ENCODE data around the gene LPIN3.

The LPIN3 gene

GRCh38 chr20:41350408-41350962, 9.9 kb downstream of the LPIN3 start:
- DNase-seq = no peak

GRCh38 chr20:41352106-41352505, 11.5 kb downstream of the LPIN3 start:
- DNase-seq = no peak

- no peak for DNase-seq
Measured at GRCh38 chr20:41352666-41353065, 12.0 kb downstream of the LPIN3 start.

GRCh38 chr20:41353530-41353929, 12.9 kb downstream of the LPIN3 start:
- DNase-seq = no peak

- no peak for DNase-seq
Measured at GRCh38 chr20:41355192-41355591, 14.6 kb downstream of the LPIN3 start.

- no peak for DNase-seq
Measured at GRCh38 chr20:41355598-41356203, 15.1 kb downstream of the LPIN3 start.

- DNase-seq = no peak
Measured at GRCh38 chr20:41356951-41357350, 16.3 kb downstream of the LPIN3 start.

- no peak for DNase-seq
Measured at GRCh38 chr20:41357424-41358163, 17.0 kb downstream of the LPIN3 start.

- DNase-seq = no peak
Measured at GRCh38 chr20:41358230-41358629, 17.6 kb downstream of the LPIN3 start.

GRCh38 chr20:41358717-41359116, 18.1 kb downstream of the LPIN3 start:
- DNase-seq = no peak

GRCh38 chr20:41359541-41360011, 19.0 kb downstream of the LPIN3 start:
- DNase-seq = no peak

- DNase-seq = no peak
Measured at GRCh38 chr20:41360831-41361756, 20.5 kb downstream of the LPIN3 start.

- no peak for DNase-seq
Measured at GRCh38 chr20:41361757-41362747, 21.4 kb downstream of the LPIN3 start.

GRCh38 chr20:41362748-41363140, 22.1 kb downstream of the LPIN3 start:
- DNase-seq = no peak

- no peak for DNase-seq
Measured at GRCh38 chr20:41363601-41364000, 23.0 kb downstream of the LPIN3 start.

- no peak for DNase-seq
Measured at GRCh38 chr20:41364236-41364855, 23.7 kb downstream of the LPIN3 start.

- no peak for DNase-seq
Measured at GRCh38 chr20:41364967-41365765, 24.5 kb downstream of the LPIN3 start.

GRCh38 chr20:41365777-41366545, 25.3 kb downstream of the LPIN3 start:
- DNase-seq = no peak

GRCh38 chr20:41366546-41367392, 26.1 kb downstream of the LPIN3 start, which contains the start of gene EMILIN3:
Gene EMILIN3 (minus strand): TSS chr20:41366818. CDS start chr20:41366634, 184 bp downstream.
- no peak for DNase-seq
